ENCODE results near the gene CD99. TPM values are rescaled to one million over a fixed set of nuclear protein-coding genes. Genes with fewer than 3 reads are reported as not detected.
A peak's percentile ranks its signal among the peaks of the same experiment; 100 is the strongest.

Gene CD99
- total RNA-seq, 1 donor from 2014 or later = 362 TPM

- peak; percentile 27 for TF ChIP-seq CTCF (IDR thresholded peaks at IDR 0.05; ENCODE audit: unreplicated experiment)
- no peak for DNase-seq (ENCODE audit: low spot score, unreplicated experiment)
- H3K4me1 Mint-ChIP-seq (ENCODE audit: low read depth) = peaks cover 49% of the 10 kb centered on the region
- H3K27ac Mint-ChIP-seq = peak overlapping the region; percentile 42
- H3K9me3 Mint-ChIP-seq (ENCODE audit: low read depth) = no peaks in the 10 kb centered on the region
- H3K36me3 Mint-ChIP-seq (ENCODE audit: insufficient read depth) = peaks cover 8% of the 10 kb centered on the region
- no peaks in the 10 kb centered on the region for H3K27me3 Mint-ChIP-seq
- no peak overlapping the region for H3K4me3 Mint-ChIP-seq (ENCODE audit: low read depth)
These were observed 16.9 kb downstream of the CD99 start for GRCh38 chrX:2708021-2708420.

GRCh38 chrX:2708592-2709188 lies 17.6 kb downstream of the CD99 start:
- H3K36me3 Mint-ChIP-seq (ENCODE audit: insufficient read depth) = peaks cover 8% of the 10 kb centered on the region
- peaks cover 43% of the 10 kb centered on the region for H3K4me1 Mint-ChIP-seq (ENCODE audit: low read depth)
- H3K27ac Mint-ChIP-seq = peak overlapping the region; percentile 42
- DNase-seq (ENCODE audit: low spot score, unreplicated experiment) = no peak
- no peak for TF ChIP-seq CTCF (IDR thresholded peaks at IDR 0.05; ENCODE audit: unreplicated experiment)
- H3K4me3 Mint-ChIP-seq (ENCODE audit: low read depth) = no peak overlapping the region
- no peaks in the 10 kb centered on the region for H3K9me3 Mint-ChIP-seq (ENCODE audit: low read depth)
- H3K27me3 Mint-ChIP-seq = no peaks in the 10 kb centered on the region

GRCh38 chrX:2709556-2709955 lies 18.5 kb downstream of the CD99 start:
- no peaks in the 10 kb centered on the region for H3K27me3 Mint-ChIP-seq
- TF ChIP-seq CTCF (IDR thresholded peaks at IDR 0.05; ENCODE audit: unreplicated experiment) = no peak
- H3K27ac Mint-ChIP-seq = no peak overlapping the region
- peaks cover 39% of the 10 kb centered on the region for H3K4me1 Mint-ChIP-seq (ENCODE audit: low read depth)
- H3K9me3 Mint-ChIP-seq (ENCODE audit: low read depth) = no peaks in the 10 kb centered on the region
- no peak overlapping the region for H3K4me3 Mint-ChIP-seq (ENCODE audit: low read depth)
- peaks cover 11% of the 10 kb centered on the region for H3K36me3 Mint-ChIP-seq (ENCODE audit: insufficient read depth)
- DNase-seq (ENCODE audit: low spot score, unreplicated experiment) = no peak

- TF ChIP-seq CTCF (IDR thresholded peaks at IDR 0.05; ENCODE audit: unreplicated experiment) = no peak
- no peak for DNase-seq (ENCODE audit: low spot score, unreplicated experiment)
- H3K9me3 Mint-ChIP-seq (ENCODE audit: low read depth) = no peaks in the 10 kb centered on the region
These were observed 19.1 kb downstream of the CD99 start for GRCh38 chrX:2710041-2710840.

GRCh38 chrX:2711441-2711840 lies 20.3 kb downstream of the CD99 start:
- Mint-ChIP-seq H3K36me3 (ENCODE audit: insufficient read depth) (peaks cover 20% of the 10 kb centered on the region), H3K4me1 (ENCODE audit: low read depth) (peaks cover 36% of the 10 kb centered on the region), H3K4me3 (ENCODE audit: low read depth) (no peak overlapping the region), H3K27ac (no peak overlapping the region), H3K27me3 (no peaks in the 10 kb centered on the region), H3K9me3 (ENCODE audit: low read depth) (no peaks in the 10 kb centered on the region)
- no peak for DNase-seq (ENCODE audit: low spot score, unreplicated experiment)
- TF ChIP-seq CTCF (IDR thresholded peaks at IDR 0.05; ENCODE audit: unreplicated experiment) = no peak

More at GRCh38 chrX:2710041-2710840, 19.1 kb downstream of the CD99 start:
- Mint-ChIP-seq H3K27ac (peak overlapping the region; percentile 80), H3K36me3 (ENCODE audit: insufficient read depth) (peaks cover 13% of the 10 kb centered on the region), H3K4me1 (ENCODE audit: low read depth) (peaks cover 40% of the 10 kb centered on the region), H3K4me3 (ENCODE audit: low read depth) (no peak overlapping the region), H3K27me3 (no peaks in the 10 kb centered on the region)
